ENCODE measurements around the gene ZNF81.
"Not testable (repeated sequence)": the region's sequence is repeated elsewhere in the genome, so short reads cannot be mapped to it uniquely, and the experiment has no call there.

Gene ZNF81

GRCh38 chrX:47836164-47837072 is at the start of gene ZNF81:
Gene ZNF81, plus strand, starts transcription at chrX:47836902. Its CDS starts 9,366 bp downstream, at chrX:47846268.
- peak; percentile 86 for DNase-seq (ENCODE audit: low read depth)
- peak within 1 kb of the TSS; percentile 60 for H3K4me3 ChIP-seq (ENCODE audit: control insufficient read depth, low read depth, low read length)
- TF ChIP-seq CTCF (IDR thresholded peaks at IDR 0.05; ENCODE audit: control insufficient read depth, insufficient read depth, low read depth, low read length, missing control alignments): no peak

- TF ChIP-seq CTCF (IDR thresholded peaks at IDR 0.05; ENCODE audit: control insufficient read depth, insufficient read depth, low read depth, low read length, missing control alignments): no peak
- H3K4me3 ChIP-seq (ENCODE audit: control insufficient read depth, low read depth, low read length): no peak overlapping the region
- peak; percentile 20 for DNase-seq (ENCODE audit: low read depth)
Observed at GRCh38 chrX:47796433-47796906, 40.2 kb upstream of the ZNF81 start.

- no peak overlapping the region for H3K4me3 ChIP-seq (ENCODE audit: control insufficient read depth, low read depth, low read length)
- no peak for DNase-seq (ENCODE audit: low read depth)
- no peak for TF ChIP-seq CTCF (IDR thresholded peaks at IDR 0.05; ENCODE audit: control insufficient read depth, insufficient read depth, low read depth, low read length, missing control alignments)
Observed at GRCh38 chrX:47797084-47797483, 39.6 kb upstream of the ZNF81 start.

GRCh38 chrX:47798861-47799260 is 37.8 kb upstream of the ZNF81 start:
- TF ChIP-seq CTCF (IDR thresholded peaks at IDR 0.05; ENCODE audit: control insufficient read depth, insufficient read depth, low read depth, low read length, missing control alignments): no peak
- DNase-seq (ENCODE audit: low read depth): no peak
- H3K4me3 ChIP-seq (ENCODE audit: control insufficient read depth, low read depth, low read length): no peak overlapping the region

- TF ChIP-seq CTCF (IDR thresholded peaks at IDR 0.05; ENCODE audit: control insufficient read depth, insufficient read depth, low read depth, low read length, missing control alignments): no peak
- DNase-seq (ENCODE audit: low read depth): no peak
- H3K4me3 ChIP-seq (ENCODE audit: control insufficient read depth, low read depth, low read length): no peak overlapping the region
Observed at GRCh38 chrX:47802589-47802988, 34.1 kb upstream of the ZNF81 start.

GRCh38 chrX:47803103-47803502 is 33.6 kb upstream of the ZNF81 start:
- not testable (repeated sequence) for DNase-seq (ENCODE audit: low read depth); H3K4me3 ChIP-seq (ENCODE audit: control insufficient read depth, low read depth, low read length)

GRCh38 chrX:47804315-47804714 is 32.4 kb upstream of the ZNF81 start:
- no peak for DNase-seq (ENCODE audit: low read depth)
- no peak for TF ChIP-seq CTCF (IDR thresholded peaks at IDR 0.05; ENCODE audit: control insufficient read depth, insufficient read depth, low read depth, low read length, missing control alignments)
- no peak overlapping the region for H3K4me3 ChIP-seq (ENCODE audit: control insufficient read depth, low read depth, low read length)

- H3K4me3 ChIP-seq (ENCODE audit: control insufficient read depth, low read depth, low read length); DNase-seq (ENCODE audit: low read depth): not testable (repeated sequence)
Observed at GRCh38 chrX:47805844-47806243, 30.9 kb upstream of the ZNF81 start.

GRCh38 chrX:47806415-47807271 is 30.1 kb upstream of the ZNF81 start:
- not testable (repeated sequence) for H3K4me3 ChIP-seq (ENCODE audit: control insufficient read depth, low read depth, low read length); DNase-seq (ENCODE audit: low read depth)

GRCh38 chrX:47807272-47807538 is 29.5 kb upstream of the ZNF81 start:
- not testable (repeated sequence) for DNase-seq (ENCODE audit: low read depth); H3K4me3 ChIP-seq (ENCODE audit: control insufficient read depth, low read depth, low read length)
